DMS 273 (cell line): ENCODE data around the gene AKR1C3.
"Not testable (repeated sequence)": the region's sequence is repeated elsewhere in the genome, so short reads cannot be mapped to it uniquely, and the experiment has no call there.

ENCODE experiments used
- DNase-seq: peaks from one replicate; lab custom pipeline; 2025; ENCODE audit not compliant: unreplicated experiment; lab: John Stamatoyannopoulos, UW

The AKR1C3 gene

GRCh38 chr10:5094265-5095205 is at the start of gene AKR1C3:
Gene AKR1C3, plus strand, starts transcription at chr10:5094414. Its CDS starts 31 bp downstream, at chr10:5094445.
- DNase-seq, result peak; percentile 14

GRCh38 chr10:5045095-5045494 is 49.1 kb upstream of the AKR1C3 start:
- no peak for DNase-seq

GRCh38 chr10:5046410-5046809 is 47.8 kb upstream of the AKR1C3 start:
- DNase-seq, result no peak

GRCh38 chr10:5047055-5047454 is 47.2 kb upstream of the AKR1C3 start:
- not testable (repeated sequence) for DNase-seq

DNA sequence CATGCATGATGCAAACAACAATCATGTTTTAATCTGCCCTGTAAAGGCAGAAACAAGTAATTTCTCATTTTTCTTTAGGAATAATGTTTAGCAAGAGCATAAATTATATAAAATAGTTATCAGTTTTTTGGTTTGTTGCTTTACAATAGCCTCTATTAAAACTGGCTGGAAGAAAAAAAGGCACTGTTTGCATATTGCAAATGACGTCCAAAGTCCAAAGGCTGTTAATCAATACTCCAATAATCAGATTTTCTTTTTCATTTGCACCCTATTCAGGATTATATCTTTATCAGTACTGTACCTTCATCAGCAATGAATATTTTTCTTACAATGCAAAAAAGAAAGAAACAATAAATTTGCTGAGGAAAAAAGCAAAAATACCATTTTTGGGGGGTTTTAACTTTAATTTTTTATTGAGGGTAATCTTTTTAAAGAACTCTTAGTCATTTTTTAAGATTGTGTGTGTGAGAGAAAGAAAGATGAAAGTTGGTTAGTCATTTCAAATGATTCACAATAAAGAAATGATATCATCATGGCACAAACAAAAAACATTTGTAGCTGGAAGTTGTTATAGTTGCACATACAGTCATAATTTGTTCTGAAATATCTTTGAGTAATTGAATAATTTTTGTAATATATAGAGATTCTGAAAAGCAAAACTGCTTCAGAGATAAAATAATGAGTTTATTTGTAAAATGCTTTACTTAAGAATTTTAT is 46.1 kb upstream of the AKR1C3 start:
- no peak for DNase-seq

DNA sequence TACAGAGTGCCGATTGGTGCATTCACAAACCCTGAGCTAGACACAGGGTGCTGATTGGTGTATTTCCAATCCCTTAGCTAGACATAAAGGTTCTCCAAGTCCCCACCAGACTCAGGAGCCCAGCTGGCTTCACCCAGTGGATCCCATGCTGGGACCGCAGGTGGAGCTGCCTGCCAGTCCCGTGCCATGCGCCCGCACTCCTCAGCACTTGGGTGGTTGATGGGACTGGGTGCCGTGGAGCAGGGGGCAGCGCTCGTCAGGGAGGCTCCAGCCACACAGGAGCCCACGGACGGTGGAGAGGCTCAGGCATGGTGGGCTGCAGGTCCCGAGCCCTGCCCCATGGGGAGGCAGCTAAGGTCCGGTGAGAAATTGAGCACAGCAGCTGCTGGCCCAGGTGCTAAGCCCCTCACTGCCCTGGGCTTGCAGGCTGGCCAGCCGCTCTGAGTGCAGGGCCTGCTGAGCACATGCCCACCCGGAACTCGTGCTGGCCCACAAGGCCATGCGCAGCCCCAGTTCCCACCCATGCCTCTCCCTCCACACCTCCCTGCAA is 41.2 kb upstream of the AKR1C3 start:
- not testable (repeated sequence) for DNase-seq

- DNase-seq, result not testable (repeated sequence)
Observed at GRCh38 chr10:5054831-5055230, 39.4 kb upstream of the AKR1C3 start.

DNA sequence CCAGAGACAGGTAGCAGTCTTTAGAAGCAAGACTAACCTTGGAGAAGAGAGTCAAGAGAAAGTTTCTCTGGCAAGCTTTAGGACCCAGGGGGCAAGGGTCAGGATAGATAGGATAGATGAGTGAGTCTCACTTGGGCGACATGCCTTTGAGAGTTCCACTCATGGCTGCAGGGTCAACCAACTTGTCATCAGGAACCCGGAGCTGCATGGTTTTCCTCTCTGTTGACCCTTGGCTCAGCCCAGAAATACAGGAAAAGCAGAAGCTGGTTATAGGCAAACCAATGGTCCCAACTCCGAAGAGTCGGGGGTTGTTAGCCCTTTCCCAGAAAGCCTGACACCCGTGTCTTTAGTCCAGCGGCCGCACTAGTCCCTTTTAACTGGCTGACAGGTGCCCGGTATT is 34.9 kb upstream of the AKR1C3 start:
- DNase-seq, result not testable (repeated sequence)

- not testable (repeated sequence) for DNase-seq
Observed at GRCh38 chr10:5060791-5061190, 33.4 kb upstream of the AKR1C3 start.

- DNase-seq, result no peak
Observed at GRCh38 chr10:5064656-5065055, 29.6 kb upstream of the AKR1C3 start.

GRCh38 chr10:5068274-5068984 is 25.8 kb upstream of the AKR1C3 start:
- DNase-seq, result no peak

GRCh38 chr10:5070648-5071410 is 23.4 kb upstream of the AKR1C3 start:
- DNase-seq, result no peak

GRCh38 chr10:5071411-5072198 is 22.6 kb upstream of the AKR1C3 start:
- DNase-seq, result peak; percentile 51

- no peak for DNase-seq
Observed at GRCh38 chr10:5073659-5074058, 20.6 kb upstream of the AKR1C3 start.

DNA sequence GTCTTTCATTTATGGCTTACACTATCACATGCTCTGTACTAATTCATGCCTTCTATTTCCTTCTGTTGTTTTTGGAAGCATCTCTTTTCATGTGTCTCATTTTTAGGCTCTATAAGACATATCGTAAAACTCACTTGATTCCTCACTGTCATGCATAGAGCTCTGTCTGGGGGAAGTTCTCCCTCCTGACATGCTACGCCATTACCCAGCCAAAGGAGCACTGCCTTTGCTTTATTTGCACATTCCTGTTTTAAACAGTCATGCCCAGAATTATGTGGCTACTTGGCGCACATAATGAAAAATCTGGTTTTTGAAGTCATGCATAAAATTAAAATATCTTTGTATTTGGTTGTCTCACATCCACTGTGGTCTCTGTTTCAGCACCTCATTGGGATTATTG is 17.6 kb upstream of the AKR1C3 start:
- DNase-seq, result no peak

- DNase-seq, result no peak
Observed at GRCh38 chr10:5078547-5079180, 15.6 kb upstream of the AKR1C3 start.

DNA sequence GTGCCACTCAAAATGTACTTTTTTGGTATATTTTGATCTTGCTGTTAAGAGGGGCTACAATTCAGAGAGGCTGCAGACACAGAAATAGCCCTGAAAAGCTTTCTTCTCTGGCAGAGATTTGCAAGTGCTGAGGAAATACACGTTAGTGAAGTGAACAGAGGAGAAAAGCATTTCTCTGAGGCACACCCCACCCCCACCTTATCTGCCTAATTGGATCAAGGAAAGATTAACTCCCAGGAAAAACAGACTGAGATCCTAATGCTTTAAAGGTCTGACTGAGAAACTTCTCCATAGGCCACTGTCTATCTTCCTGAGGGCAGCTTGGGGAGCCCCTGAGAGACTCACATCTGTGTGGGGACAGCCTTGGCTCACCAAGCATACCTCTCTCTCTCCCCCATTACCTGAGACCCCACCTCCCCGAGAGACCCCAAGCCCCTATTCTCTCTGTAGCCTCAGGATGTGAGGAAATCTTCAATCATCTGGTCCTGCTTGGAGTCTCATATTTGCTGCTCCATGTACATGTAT is 14.8 kb upstream of the AKR1C3 start:
- no peak for DNase-seq

- DNase-seq, result no peak
Observed at GRCh38 chr10:5079836-5080235, 14.4 kb upstream of the AKR1C3 start.

DNA sequence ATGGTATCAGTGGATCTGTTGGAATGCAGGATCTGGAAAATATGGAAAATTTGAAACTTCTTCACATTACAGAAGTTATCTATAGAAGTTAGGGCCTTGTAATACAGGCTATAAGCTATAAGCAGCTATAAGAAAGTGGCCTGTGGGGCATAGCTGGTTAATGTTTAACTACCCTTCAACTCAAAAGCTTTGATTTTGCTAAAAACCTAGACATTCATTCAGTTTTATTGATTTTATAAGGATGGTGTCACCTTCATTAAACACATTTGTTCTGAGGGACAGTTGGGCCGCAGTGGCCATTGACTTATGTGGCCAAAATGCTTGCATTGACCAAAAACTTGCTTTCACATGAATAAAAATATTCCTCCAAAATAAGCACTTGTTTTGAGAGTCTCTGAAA is 13.1 kb upstream of the AKR1C3 start:
- no peak for DNase-seq
